Measurements from ENCODE around the gene NFYB.

GRCh38 chr12:104143918-104144317 is 5.9 kb upstream of the NFYB start:
- TF ChIP-seq POLR2A (IDR thresholded peaks at IDR 0.05) (no peak), EP300 (IDR thresholded peaks at IDR 0.05) (no peak), POLR2AphosphoS5 (IDR thresholded peaks at IDR 0.05) (no peak)
- TF ChIP-seq, protein P1, sequence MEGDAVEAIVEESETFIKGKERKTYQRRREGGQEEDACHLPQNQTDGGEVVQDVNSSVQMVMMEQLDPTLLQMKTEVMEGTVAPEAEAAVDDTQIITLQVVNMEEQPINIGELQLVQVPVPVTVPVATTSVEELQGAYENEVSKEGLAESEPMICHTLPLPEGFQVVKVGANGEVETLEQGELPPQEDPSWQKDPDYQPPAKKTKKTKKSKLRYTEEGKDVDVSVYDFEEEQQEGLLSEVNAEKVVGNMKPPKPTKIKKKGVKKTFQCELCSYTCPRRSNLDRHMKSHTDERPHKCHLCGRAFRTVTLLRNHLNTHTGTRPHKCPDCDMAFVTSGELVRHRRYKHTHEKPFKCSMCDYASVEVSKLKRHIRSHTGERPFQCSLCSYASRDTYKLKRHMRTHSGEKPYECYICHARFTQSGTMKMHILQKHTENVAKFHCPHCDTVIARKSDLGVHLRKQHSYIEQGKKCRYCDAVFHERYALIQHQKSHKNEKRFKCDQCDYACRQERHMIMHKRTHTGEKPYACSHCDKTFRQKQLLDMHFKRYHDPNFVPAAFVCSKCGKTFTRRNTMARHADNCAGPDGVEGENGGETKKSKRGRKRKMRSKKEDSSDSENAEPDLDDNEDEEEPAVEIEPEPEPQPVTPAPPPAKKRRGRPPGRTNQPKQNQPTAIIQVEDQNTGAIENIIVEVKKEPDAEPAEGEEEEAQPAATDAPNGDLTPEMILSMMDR (IDR thresholded peaks at IDR 0.05): no peak

Data from sigmoid colon (tissue), 4 donors.